ENCODE measurements around the gene POU3F1.
A peak's percentile ranks its signal among the peaks of the same experiment; 100 is the strongest.

POU3F1 gene

GRCh38 chr1:38027201-38028104 lies 19.1 kb downstream of the POU3F1 start:
- DNase-seq: no peak

- DNase-seq: no peak
These were observed 19.9 kb downstream of the POU3F1 start for GRCh38 chr1:38026592-38027200.

- DNase-seq: no peak
These were observed 20.9 kb downstream of the POU3F1 start for GRCh38 chr1:38025664-38026063.

GRCh38 chr1:38025233-38025632 lies 21.4 kb downstream of the POU3F1 start:
- DNase-seq: no peak

- DNase-seq: no peak
These were observed 23.8 kb downstream of the POU3F1 start for GRCh38 chr1:38022810-38023209.

- no peak for DNase-seq
These were observed 24.6 kb downstream of the POU3F1 start for GRCh38 chr1:38021969-38022368.

- DNase-seq: no peak
These were observed 26.2 kb downstream of the POU3F1 start for GRCh38 chr1:38020396-38020795.

- no peak for DNase-seq
These were observed 27.7 kb downstream of the POU3F1 start for GRCh38 chr1:38018864-38019343.

- DNase-seq: no peak
These were observed 30.4 kb downstream of the POU3F1 start for GRCh38 chr1:38015978-38016725.

- DNase-seq: no peak
These were observed 31.7 kb downstream of the POU3F1 start for GRCh38 chr1:38014724-38015424.

- no peak for DNase-seq
These were observed 32.4 kb downstream of the POU3F1 start for GRCh38 chr1:38014171-38014570.

- no peak for DNase-seq
These were observed 33.4 kb downstream of the POU3F1 start for GRCh38 chr1:38013227-38013622.

GRCh38 chr1:38012363-38013226 lies 34.0 kb downstream of the POU3F1 start, which contains the start of gene UTP11:
Gene UTP11, plus strand, starts transcription at chr1:38012734. Its CDS starts 69 bp downstream, at chr1:38012803.
- DNase-seq: peak; percentile 87 to 88

GRCh38 chr1:38009841-38010180 lies 36.8 kb downstream of the POU3F1 start:
- no peak for DNase-seq

GRCh38 chr1:38009088-38009840 lies 37.3 kb downstream of the POU3F1 start:
- DNase-seq: peak; percentile 40 to 49

- DNase-seq: no peak
These were observed 40.4 kb downstream of the POU3F1 start for GRCh38 chr1:38006008-38006828.

GRCh38 chr1:38005195-38006007 lies 41.2 kb downstream of the POU3F1 start, which contains the start of gene FHL3:
Gene FHL3, minus strand, starts transcription at chr1:38005514. Its CDS starts 6,102 bp downstream, at chr1:37999412.
- DNase-seq: peak; percentile 35 to 60

- DNase-seq: no peak
These were observed 42.1 kb downstream of the POU3F1 start for GRCh38 chr1:38004284-38005108.

Data from activated CD4-positive, alpha-beta T cell treated with anti-CD3 and anti-CD28 coated beads for 4 hours (primary cell).